Measurements from ENCODE around the gene PAX2.
"Not testable (repeated sequence)": the region's sequence is repeated elsewhere in the genome, so short reads cannot be mapped to it uniquely, and the experiment has no call there.

PAX2 gene

DNA sequence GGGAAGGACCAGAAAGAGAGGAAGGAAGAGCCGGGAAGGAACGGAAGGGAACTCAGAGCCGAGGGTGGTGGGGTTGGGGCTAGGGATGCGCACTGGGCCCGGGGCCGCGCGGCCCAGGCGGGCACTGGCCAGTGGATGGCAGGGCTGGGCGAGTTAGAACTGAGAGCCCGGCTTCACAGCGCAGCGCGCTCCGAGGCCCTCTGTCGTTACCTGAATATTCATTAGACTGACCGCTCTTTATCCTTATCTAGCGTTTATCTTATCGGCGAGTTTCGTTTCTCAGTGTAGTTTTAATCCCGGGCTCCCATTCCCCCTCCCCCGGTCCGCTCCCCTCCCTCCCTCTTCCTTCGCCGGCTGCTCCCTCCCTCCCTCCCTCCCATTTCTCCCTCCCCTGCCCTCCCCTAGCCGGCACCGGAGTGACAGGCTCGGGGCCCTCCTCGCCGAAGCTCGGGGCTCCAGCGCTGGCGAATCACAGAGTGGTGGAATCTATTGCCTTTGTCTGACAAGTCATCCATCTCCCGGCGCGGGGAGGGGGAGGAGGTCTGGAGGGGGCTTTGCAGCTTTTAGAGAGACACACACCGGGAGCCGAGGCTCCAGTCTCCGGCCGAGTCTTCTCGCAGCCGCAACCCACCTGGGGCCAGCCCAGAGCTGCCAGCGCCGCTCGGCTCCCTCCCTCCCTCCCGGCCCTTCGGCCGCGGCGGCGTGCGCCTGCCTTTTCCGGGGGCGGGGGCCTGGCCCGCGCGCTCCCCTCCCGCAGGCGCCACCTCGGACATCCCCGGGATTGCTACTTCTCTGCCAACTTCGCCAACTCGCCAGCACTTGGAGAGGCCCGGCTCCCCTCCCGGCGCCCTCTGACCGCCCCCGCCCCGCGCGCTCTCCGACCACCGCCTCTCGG lies at the start of gene PAX2:
TSS of gene PAX2 (plus strand) at position 596 of the 895 bp plus-strand sequence. CDS start 679 bp downstream, outside the sequence.
- DNase-seq, result no peak

DNA sequence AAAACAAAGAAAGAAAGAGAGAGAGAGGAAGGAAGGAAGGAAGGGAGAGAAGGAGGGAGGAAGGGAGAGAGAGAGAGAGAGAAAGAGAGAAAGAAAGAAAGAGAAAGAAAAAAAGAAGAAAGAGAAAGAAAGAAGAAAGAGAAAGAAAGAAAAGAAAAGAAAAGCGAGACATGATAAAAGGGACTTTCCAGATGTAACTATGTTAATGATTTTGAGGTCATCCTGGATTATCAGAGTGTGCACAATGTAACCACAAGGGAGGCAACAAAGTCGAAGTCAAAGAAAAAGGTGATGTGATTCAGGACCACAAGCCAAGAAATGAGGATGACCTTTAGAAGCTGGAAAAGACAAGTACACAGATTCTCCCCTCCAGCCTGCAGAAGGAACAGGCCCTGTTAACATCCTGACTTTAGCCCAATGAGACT lies 48.9 kb upstream of the PAX2 start:
- no peak for DNase-seq

DNA sequence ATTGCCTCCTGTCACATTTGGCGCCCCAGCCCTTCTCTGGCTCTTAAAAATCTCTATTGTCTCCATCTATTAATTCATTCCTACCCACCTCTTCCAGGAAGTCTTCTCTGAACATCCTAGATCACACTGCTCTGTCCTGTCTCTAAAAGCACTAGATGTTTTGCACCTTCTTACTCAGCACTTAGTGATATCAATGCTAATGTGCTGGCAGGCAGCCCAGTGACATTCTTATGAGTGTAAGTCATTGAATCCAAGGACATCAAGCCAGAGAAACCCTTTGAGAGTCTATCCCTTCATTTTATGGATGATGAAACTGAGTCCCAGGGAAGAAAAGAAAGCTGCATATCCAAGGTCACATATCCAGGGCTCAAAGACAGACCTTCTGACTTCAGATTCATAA lies 48.3 kb upstream of the PAX2 start:
- DNase-seq, result no peak

DNA sequence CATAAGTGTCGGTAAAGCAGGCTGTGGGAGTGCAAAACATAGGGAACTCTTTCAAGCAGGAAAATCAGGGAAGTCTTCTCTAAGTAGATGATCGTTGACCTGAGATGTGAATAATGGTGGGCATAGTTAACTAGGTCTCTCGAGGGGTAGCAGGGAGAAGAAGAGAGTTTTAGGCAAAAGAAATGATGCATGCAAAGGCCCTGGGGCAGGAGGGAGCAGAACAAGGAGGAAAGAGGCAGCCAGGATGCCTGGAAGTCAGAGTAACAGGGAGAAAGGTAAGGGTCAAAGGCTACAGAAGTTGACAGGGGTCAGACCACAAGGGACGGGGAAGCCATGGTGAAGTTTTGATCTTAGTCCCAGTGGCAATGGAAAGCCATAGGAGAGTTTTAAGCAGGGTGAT lies 47.8 kb upstream of the PAX2 start:
- no peak for DNase-seq

DNA sequence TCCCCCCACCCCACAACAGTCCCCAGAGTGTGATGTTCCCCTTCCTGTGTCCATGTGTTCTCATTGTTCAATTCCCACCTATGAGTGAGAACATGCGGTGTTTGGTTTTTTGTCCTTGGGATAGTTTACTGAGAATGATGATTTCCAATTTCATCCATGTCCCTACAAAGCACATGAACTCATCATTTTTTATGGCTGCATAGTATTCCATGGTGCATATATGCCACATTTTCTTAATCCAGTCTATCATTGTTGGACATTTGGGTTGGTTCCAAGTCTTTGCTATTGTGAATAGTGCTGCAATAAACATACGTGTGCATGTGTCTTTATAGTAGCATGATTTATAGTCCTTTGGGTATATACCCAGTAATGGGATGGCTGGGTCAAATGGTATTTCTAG lies 43.7 kb upstream of the PAX2 start:
- not testable (repeated sequence) for DNase-seq

DNA sequence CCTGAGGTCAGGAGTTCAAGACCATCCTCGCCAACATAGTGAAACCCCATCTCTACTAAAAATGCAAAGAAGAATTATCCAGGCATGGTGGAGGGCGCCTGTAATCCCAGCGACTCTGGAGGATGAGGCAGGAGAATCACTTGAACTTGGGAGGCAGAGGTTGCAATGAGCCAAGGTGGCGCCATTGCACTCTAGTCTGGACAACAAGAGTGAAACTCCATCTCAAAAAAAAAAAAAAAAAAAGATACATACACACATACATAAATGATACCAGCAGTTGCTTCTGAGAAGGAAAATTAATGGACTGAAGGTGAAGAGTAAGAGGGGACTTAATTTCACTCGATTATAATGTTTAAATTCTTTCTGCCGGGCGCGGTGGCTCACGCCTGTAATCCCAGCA lies 40.2 kb upstream of the PAX2 start:
- no peak for DNase-seq

DNA sequence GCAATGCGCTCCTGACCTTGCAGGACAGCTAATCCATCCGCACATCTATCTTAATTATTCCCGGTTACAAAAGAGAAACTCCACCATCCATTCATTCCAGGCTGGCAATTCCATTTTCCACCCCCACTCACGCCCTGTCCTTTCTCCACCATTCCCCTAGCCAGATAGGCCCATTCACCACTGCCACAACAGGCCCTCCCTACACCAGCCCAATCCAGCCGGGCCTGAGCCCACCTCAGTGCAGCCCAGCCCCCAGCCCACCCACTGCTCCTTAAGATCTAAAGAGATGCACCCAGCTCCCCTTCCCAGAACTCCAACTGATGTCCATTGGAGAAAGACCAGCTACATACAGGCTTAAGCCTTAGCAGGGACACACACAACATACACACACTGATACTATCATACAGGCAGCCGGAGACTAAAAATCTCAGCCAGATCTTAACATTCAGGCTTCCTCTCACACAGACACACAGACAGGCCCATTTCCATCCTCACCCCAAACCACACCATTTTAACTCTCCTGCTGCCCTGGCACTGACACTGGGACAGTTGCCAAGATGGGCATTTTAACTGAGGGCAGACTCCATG lies 38.0 kb upstream of the PAX2 start:
- no peak for DNase-seq

DNA sequence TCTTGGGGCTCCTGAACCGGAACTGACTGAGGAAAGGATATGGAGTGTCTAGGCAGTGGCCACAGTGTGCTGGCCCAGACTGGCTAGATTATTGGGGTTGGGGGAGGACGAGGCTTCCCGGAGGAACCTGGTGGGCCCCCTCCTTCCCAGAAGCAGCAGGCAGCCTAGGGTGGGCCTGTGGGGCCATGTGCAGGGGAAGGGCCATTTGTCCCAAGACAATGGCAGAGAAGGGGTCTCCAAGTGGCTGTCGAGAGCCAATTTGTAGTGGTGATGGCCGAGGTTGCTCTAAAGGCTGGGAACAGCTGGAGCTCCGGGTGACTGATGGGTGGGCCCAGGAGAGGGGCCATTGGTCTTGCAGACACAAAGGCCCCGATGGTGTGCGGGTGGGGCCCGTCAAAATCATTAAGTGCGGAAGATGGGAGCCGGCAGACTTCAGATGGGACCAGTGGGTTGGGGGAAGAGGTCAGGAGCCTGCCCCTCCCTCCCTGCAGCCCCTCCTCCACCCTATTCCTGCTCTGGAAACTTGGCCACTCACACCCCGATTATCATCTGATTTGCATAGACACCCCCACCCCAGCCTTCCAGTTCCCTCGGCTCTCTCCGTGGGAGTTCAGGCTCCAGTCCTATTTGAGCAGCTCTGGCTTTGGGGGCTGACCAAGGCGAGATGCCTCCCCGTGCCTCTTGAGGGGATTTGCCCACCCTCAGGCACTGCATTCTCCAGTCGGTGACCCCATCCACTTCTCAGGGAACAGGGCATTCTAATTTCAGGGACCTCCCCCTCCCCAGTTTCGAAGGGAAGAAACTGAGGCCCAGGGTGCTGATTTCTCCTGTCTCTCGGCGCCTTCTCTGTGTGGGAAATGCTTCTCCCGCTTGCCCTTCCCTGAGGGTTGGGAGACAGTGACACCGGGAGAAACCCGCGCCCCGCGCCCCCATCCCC lies 36.0 kb upstream of the PAX2 start:
- DNase-seq, result no peak

DNA sequence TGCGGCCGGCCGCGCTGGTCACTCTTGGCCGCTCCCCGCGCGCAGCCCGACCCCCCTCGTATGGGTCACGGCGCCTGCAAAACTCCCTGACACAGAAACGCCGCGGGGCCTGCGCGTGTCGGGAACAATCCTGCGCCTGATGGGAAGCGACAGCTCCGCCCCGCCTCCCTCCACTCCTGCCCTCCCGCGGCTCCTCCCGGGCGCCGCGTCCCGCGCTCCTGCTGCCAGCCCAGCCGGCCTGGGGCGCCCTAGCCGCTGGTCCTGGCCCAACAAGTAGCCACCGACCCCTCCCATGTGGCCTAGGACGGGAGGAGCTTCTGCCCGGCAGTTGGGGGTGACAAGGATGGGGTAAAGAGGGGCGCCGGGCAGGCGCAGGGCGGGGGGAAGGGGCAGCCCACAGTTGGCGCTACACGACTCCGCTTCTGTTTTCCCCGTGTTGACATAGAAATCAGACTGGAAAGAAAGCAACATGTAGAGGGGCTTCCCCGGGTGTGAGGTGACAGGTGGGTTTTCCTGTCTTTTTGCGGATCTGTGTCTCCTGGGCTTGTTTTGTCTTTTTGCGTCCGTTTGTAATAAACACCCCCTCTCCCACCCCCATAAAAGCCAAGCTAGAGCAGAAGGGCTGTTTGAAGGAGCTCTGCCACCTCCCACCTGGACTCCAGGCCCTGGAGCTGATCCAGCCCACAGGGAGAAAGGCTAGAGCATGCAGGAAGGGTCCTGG lies 35.1 kb upstream of the PAX2 start:
- no peak for DNase-seq

DNA sequence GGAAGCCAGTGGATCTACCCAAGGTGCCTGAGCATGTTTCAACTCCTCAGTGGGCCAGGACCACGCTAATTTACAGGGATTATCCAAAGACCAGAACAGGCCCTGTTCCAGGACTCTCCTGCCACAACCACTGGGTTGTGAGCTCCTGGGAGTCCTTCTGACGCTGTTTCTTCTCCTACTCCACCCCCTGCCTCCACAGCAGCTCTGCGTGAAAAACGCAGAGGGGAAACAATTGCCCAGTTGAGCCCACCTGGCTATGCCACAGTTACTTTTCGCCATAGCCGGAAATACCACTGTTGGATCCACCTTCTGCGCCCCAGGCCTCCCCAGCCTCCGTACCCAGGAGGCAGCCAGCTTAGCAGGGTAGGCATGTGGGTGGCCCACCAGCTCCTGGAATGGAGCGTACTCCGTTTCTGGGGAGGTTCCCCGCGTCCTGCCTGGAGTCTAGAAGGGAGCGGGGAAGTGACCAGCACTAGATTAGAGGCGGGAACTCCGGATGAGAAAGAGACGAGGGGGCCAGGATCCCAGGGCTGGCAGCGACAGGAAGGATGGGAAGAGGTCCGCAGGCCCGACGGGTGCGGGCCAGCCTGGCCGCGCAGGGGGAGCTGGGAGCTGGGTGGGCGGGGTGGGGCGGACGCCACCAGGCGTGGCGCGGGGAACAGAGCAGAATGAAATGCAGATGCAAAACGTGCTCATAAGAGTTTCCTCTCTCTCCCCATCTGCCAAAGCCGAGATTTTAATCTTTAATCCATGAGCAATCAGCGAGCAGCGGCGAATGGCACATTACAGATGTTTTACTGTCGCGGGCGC lies 32.1 kb upstream of the PAX2 start:
- DNase-seq, result no peak

DNA sequence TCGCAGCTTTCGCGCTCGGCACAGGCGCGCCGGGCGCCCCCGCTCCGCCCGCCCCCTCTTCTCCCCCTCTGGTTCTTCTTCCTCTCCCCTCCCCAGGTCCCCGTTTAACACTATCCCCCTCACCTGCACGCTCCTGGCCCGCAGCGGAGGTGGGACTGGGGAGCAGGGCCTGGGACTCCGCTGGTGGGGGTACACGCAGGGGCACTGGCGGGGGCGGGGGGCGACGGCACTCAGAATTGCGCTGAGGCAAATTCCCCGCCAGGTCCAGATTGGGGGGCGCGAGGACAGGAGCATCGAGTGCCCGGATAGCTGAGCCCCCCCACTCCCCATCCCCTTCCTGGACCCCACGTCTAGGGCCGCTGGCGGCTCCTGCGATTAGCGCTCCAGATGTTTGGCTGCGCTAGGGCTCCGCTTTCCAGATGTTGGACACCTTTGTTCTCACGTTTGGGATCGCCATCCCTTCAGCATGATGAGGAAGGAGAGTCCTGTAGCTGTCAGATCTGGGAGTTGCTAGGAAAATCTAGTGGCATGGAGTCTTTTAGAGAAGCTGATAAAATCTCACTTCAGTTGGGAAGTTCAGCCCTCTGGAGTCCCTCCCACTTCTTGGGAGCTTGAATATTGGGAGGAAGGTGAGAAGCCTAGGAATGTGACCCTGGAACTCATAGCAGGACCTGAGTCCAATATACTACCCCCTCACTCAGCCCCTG lies 31.4 kb upstream of the PAX2 start:
- DNase-seq, result no peak

DNA sequence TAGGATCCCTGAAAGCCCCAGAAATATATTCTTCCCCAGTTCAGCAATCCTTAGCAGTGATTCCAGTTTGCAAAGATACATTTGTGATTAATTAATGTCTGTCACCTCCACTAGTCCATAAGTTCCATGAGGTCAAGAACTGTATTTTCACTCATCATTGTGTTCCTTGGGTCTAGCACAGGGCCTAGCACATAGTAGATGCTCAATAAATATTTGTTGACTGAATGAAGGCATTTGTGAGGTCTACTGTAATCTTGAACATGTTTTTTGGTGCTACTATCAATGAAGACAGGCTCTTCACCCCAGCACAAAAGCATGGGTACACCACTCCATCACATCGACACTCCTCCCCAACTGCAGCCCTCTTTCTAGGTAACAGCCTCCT lies 30.8 kb upstream of the PAX2 start:
- DNase-seq, result no peak

DNA sequence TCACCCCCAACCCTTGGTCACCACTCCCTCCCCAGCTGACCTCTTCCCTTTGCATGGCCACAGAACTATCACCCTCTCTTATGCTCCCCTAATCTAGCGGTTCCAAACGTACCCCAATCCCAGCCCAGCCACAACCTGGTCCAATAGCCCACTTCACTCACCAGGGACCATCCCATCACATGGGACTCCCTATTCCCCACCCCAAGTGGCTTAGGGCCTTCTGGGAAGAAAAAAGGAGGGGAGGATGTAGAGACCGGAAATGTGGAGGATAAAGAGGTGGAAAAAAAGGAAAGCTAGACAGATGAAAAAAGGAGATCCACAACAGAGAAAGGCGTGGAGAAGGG lies 30.3 kb upstream of the PAX2 start:
- no peak for DNase-seq

DNA sequence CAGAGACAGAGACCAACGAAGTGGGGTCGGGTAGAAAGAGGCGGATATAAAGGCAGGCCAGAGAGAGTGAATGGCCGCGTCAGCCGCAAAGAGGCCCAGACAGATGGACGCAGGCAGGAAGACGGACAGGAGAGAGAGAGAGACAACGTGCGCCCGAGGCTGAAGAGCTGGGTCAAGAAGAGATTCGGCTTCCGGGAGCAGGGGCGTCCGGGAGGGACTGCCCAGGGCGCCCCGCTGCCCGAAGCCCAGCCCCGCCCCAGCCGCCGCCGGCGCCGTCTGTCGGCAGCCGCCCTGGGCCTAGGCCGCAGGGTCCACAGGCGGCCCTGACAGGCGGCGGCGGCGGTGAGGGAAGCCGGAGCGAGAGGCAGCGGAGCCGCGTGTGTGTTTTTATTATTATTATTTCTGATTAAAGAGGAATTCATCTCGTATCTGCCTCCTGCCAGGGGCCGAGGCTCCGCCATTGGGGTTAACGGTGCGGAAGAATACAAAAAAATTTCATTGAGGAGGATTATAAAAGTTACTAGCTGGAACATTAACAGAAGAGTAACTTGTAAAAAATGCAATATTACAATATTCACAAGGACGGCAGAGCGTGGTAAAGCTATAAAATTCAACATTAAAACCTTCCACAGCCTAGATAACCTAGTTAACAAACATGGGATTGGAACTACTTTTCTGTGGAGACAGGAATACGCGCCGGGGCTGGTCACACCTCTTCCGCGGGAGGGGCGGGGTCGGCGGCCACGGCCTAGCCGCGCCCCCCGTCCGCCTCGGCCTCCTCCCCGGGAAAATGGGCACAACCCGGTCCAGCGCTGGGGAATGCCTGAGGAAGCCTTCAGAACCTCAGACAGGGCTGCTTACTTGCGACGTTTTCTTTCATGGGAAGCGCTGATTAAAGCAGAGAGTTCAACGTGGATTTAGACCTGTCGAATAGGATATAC lies 29.7 kb upstream of the PAX2 start:
- no peak for DNase-seq

DNA sequence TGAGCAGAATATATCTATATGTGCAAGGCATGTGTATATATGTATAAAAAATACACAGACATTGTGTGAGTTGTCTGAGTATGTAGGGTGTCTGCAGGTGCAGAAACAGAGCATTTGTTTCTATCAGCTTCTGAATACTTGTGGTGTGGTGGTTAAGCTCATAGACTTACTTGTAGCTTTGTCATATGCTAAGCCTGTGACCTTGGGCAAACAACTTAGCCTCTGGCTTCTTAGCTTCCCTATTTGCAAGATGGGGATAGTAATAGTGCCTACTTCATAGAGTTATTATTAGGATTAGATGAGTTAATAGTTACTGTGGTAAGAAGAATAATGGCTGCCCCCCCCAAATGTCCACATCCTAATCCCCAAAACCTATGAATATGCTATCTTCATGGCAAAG lies 28.2 kb upstream of the PAX2 start:
- DNase-seq, result no peak

DNA sequence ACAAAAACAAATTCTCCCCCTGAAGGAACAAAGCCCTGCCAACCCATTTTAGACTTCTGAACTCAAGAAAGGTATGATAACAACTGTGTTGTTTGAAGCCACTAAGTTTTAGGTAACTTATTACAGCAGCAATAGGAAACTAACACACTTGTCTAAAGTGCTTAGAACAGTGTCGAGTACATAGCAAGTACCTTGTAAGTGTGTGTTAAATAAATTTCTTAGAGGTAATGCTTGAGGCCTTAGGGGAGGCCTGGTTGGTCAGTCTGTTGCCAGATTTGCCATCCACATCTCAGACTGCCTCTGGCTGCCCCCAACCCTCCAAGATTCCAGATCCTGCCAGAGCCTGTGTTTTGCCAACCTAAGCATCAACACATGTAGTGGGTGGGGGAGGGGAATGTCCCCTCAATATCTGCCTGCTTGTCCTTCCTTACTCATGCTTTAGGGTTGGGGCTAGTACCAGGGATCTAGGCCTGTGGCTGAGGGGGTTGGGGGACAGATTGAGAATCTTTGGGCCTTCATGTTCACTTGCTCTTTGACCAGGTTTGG lies 27.1 kb upstream of the PAX2 start:
- no peak for DNase-seq

DNA sequence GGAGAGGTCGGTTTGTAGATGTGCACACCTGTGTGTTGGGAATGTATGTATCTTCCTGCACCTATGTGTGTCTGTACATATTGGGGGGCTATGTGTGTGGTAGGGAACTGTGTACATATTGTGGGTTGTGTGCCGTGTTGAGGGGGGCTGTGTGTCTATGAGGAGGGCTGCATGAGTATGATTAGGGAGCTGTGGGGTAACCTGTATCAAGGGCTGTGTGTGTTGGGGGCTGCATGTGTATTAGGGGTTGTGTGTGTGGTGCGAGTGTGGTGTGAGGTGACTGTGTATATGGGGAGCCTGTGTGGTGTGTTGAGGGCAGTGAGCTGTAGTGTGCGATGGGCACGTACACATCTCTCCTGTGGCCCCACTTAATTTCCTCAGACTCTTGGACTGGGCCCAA lies 22.2 kb upstream of the PAX2 start:
- DNase-seq, result no peak

DNA sequence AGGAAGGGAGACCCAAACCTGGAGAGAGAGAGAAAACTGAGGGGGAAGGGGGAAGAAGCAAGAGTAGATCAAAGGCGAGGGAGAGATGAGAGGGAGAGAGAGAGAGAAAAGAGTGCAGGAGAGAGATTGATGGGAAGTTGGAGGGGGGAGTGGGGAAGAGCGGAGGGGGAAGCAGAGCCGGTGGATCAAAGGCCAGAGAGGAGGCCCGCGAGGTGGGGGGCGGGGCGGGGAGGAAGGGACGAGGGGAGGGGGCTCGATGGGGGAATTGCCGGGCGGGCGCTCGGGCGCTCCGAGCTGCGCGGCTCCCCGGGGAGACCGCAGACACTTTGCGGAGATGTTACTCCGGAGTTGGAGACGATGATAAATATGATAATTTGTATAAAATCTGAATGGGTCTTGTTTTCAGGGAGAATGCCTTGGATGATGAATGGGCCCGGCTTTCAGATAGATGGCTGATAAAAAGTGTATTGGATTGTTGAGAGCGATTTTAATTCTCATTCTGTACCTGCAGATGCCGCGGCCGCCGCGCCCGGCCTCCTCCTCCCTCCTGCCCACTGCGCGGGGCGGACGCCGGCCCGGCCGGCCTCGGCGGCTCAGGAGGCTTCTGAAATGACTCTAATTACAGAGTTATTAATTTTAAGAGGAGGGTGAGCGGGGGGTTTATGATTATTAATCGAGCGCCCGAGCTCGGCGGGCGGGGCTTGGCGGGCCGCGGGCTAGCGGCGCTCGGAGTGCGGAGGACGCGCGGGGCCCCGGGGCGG lies 21.4 kb upstream of the PAX2 start:
- no peak for DNase-seq

DNA sequence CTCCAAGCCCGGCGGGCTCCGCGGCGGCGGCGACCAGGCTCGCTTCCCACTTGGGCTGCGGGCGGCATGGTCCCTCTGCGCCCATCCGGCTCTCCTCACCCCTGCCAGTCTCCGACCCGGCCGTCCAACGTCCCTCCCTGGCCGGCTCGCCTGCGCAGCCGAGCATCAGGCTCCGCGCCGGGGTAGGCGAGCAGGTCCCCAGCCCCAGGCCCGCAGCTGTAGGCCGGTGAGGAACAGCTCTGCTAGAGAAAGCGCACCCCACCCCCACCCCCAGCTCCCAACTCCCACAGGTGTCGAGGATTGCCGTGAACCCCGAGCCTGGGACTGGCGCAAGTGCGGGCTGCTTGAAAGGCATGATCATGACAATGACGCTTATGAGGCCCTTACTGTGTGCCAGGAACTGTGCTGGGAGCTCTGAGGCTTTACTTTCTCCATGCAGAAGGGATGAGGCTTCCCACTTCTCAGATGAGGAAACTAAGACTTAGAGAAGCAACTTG lies 20.8 kb upstream of the PAX2 start:
- no peak for DNase-seq

Measured in T1000 (cell line).